C4-2B (cell line): ENCODE measurements around the gene SHBG.

Experiments
- H3K27ac ChIP-seq: fragments of 450-650 bp; 2 replicates; pipeline ENCODE4 v1.5.1; 2017
- ZFX ChIP-seq: fragments of 450-650 bp; IDR thresholded peaks from 2 replicates; pipeline ENCODE4 v1.6.1; 2017
- TF ChIP-seq, protein P1 (sequence below): fragments of 450-650 bp; conservative IDR thresholded peaks from 2 replicates; pipeline ENCODE4 v1.5.1; 2017; ENCODE audit warnings: mild to moderate bottlenecking

Gene SHBG

DNA sequence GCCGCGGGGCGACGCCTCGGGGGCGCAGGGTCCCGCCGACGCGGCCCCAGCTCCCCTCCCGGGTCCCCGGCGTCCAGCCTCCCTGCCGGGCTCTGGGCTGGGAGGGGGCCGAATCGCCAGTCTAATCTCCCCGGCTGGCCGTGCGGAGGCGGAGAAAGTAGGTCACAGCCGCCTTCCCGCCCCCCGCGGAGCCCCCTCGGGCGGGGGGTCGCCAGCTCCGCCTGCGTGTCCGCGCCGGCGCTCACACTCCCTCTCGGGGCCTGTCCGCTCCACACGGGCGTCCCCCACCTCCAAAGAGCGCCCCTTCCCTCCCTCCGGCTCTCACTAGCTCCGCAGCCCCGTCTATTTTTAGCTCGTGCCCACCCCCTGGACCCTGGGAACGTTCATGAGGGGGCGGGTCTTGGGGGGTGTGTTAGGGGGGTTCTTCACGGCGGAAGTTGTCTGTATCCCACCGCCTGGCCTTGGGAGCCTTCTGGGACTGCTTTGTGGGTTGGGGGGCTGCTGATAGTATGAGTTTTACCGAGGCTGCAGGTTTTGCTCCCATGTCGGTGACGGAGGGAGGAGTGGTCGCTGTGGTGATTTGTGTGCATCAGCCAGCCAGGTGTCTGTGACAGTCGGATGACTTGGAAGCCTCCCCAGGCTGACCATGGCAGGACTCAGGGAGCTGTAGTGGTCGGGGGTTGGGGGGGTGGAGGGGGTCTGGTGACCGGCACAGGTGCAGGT, 21.9 kb downstream of the SHBG start:
- no peak overlapping the region for H3K27ac ChIP-seq
- TF ChIP-seq, protein P1, sequence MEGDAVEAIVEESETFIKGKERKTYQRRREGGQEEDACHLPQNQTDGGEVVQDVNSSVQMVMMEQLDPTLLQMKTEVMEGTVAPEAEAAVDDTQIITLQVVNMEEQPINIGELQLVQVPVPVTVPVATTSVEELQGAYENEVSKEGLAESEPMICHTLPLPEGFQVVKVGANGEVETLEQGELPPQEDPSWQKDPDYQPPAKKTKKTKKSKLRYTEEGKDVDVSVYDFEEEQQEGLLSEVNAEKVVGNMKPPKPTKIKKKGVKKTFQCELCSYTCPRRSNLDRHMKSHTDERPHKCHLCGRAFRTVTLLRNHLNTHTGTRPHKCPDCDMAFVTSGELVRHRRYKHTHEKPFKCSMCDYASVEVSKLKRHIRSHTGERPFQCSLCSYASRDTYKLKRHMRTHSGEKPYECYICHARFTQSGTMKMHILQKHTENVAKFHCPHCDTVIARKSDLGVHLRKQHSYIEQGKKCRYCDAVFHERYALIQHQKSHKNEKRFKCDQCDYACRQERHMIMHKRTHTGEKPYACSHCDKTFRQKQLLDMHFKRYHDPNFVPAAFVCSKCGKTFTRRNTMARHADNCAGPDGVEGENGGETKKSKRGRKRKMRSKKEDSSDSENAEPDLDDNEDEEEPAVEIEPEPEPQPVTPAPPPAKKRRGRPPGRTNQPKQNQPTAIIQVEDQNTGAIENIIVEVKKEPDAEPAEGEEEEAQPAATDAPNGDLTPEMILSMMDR: no peak
- TF ChIP-seq ZFX: no peak

- no peak for TF ChIP-seq ZFX
- TF ChIP-seq, protein P1: no peak
Observed at GRCh38 chr17:7652388-7653356, 22.7 kb downstream of the SHBG start.

GRCh38 chr17:7654832-7655540, 25.1 kb downstream of the SHBG start:
- no peak overlapping the region for H3K27ac ChIP-seq
- TF ChIP-seq ZFX: no peak
- TF ChIP-seq, protein P1: no peak

More at GRCh38 chr17:7652388-7653356, 22.7 kb downstream of the SHBG start:
- no peak overlapping the region for H3K27ac ChIP-seq

- TF ChIP-seq, protein P1: no peak
- no peak for TF ChIP-seq ZFX
Observed at GRCh38 chr17:7655541-7655840, 25.6 kb downstream of the SHBG start.

GRCh38 chr17:7656958-7657609, 27.1 kb downstream of the SHBG start:
- TF ChIP-seq ZFX: no peak
- TF ChIP-seq, protein P1: no peak
- H3K27ac ChIP-seq: no peak overlapping the region

More at GRCh38 chr17:7655541-7655840, 25.6 kb downstream of the SHBG start:
- no peak overlapping the region for H3K27ac ChIP-seq

GRCh38 chr17:7667656-7668406, 37.9 kb downstream of the SHBG start:
- TF ChIP-seq, protein P1: no peak
- TF ChIP-seq ZFX: no peak

More at GRCh38 chr17:7667656-7668406, 37.9 kb downstream of the SHBG start:
- H3K27ac ChIP-seq: no peak overlapping the region
